Measurements from ENCODE around the gene NOL9. TPM values are rescaled to one million over a fixed set of nuclear protein-coding genes. Genes with fewer than 3 reads are reported as not detected.
A peak's percentile ranks its signal among the peaks of the same experiment; 100 is the strongest.
"Not testable (repeated sequence)": the region's sequence is repeated elsewhere in the genome, so short reads cannot be mapped to it uniquely, and the experiment has no call there.

Gene NOL9
- total and polyA plus RNA-seq, 4 donors = 3.4 to 29.4 (median 16.7) TPM

- no peak for DNase-seq
- Histone ChIP-seq H3K9me3 (ENCODE audit: control insufficient read depth in 4 of 4, insufficient read depth in 3 of 4, low read length in 3 of 4) (peaks cover 0 to 11% (median 0%) of the 10 kb centered on the region in 4 donors), H3K9ac (ENCODE audit: insufficient read depth in 1 of 2, low read length in 2 of 2) (no peak overlapping the region), H3K27ac (ENCODE audit: low read depth in 1 of 2, low read length in 1 of 2) (no peak overlapping the region), H3K27me3 (ENCODE audit: control insufficient read depth in 3 of 3, insufficient read depth in 3 of 3, low read length in 2 of 3) (peaks cover 0 to 7% (median 0%) of the 10 kb centered on the region in 3 donors), H3K36me3 (ENCODE audit: control insufficient read depth in 4 of 4, insufficient read depth in 4 of 4, low read length in 4 of 4) (no peaks in the 10 kb centered on the region), H3K4me3 (no peak overlapping the region), H3K4me1 (ENCODE audit: control insufficient read depth in 5 of 5, insufficient read depth in 5 of 5, low read length in 5 of 5) (no peaks in the 10 kb centered on the region)
- WGBS, 2 donors = 92 to 95% methylated on average over 11 of the region's 11 CpGs
- no peak for TF ChIP-seq CTCF (IDR thresholded peaks at IDR 0.05; ENCODE audit: control extremely low read depth, extremely low read depth)
- ATAC-seq (ENCODE audit: insufficient read depth, low FRiP score) = no peak
Observed at GRCh38 chr1:6569033-6569432, 14.7 kb upstream of the NOL9 start.

- H3K27me3 ChIP-seq (ENCODE audit: control insufficient read depth in 3 of 3, insufficient read depth in 3 of 3, low read length in 2 of 3) = peaks cover 0 to 12% (median 0%) of the 10 kb centered on the region in 3 donors
- ATAC-seq (ENCODE audit: insufficient read depth, low FRiP score) (no peak), DNase-seq (peak; percentile 62 to 63 (median 63))
- H3K9me3 ChIP-seq (ENCODE audit: control insufficient read depth in 4 of 4, insufficient read depth in 3 of 4, low read length in 3 of 4) = no peaks in the 10 kb centered on the region
- no peak overlapping the region for H3K27ac ChIP-seq (ENCODE audit: low read depth in 1 of 2, low read length in 1 of 2)
- no peak overlapping the region for H3K4me3 ChIP-seq
- no peaks in the 10 kb centered on the region for H3K36me3 ChIP-seq (ENCODE audit: control insufficient read depth in 4 of 4, insufficient read depth in 4 of 4, low read length in 4 of 4)
- 67 to 69% methylated on average over 9 of the region's 9 CpGs for WGBS, 2 donors
- H3K9ac ChIP-seq (ENCODE audit: insufficient read depth in 1 of 2, low read length in 2 of 2) = no peak overlapping the region
- no peaks in the 10 kb centered on the region for H3K4me1 ChIP-seq (ENCODE audit: control insufficient read depth in 5 of 5, insufficient read depth in 5 of 5, low read length in 5 of 5)
- no peak for TF ChIP-seq CTCF (IDR thresholded peaks at IDR 0.05; ENCODE audit: control extremely low read depth, extremely low read depth)
Observed at GRCh38 chr1:6560267-6560666, 6.0 kb upstream of the NOL9 start.

DNA sequence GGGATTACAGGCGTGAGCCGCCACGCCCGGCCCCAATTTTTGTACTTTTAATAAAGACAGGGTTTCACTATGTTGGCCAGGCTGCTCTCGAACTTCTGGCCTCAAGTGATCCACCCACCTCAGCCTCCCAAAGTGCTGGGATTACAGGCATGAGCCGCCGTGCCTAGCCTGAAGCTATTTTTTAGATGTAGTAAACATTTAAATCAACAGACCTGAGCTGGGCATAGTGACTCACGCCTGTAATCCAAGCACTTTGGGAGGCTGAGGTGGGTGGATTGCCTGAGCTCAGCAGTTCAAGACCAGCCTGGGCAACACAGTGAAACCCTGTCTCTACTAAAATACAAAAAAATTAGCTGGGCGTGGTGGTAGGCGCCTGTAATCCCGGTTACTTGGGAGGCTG is 4.8 kb upstream of the NOL9 start:
- not testable (repeated sequence) for H3K27me3 ChIP-seq (ENCODE audit: control insufficient read depth in 3 of 3, insufficient read depth in 3 of 3, low read length in 2 of 3)

DNA sequence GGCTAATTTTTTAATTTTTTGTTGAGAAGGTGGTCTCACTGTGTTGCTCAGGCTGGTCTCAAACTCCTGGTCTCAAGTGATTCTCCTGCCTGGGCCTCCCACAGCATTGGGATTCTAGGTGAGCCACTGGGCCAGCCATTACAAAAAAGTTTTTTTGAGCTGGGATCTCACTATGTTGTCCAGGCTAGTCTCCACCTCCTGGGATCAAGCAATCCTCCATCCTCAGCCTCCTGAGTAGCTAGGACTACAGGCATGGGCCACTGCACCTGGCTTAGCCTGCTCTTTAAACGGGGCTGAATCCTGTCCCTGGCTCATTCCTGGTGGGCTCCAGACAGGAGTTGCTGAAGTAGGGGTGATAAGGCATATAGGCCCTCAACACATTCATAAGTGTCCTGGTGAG is 3.3 kb upstream of the NOL9 start:
- no peak for TF ChIP-seq CTCF (IDR thresholded peaks at IDR 0.05; ENCODE audit: control extremely low read depth, extremely low read depth)
- no peaks in the 10 kb centered on the region for H3K9me3 ChIP-seq (ENCODE audit: control insufficient read depth in 4 of 4, insufficient read depth in 3 of 4, low read length in 3 of 4)
- ATAC-seq (ENCODE audit: insufficient read depth, low FRiP score) = no peak
- no peaks in the 10 kb centered on the region for H3K27me3 ChIP-seq (ENCODE audit: control insufficient read depth in 3 of 3, insufficient read depth in 3 of 3, low read length in 2 of 3)
- WGBS, 2 donors = 73 to 100% methylated on average over 1 of the region's 1 CpG
- H3K4me1 ChIP-seq (ENCODE audit: control insufficient read depth in 5 of 5, insufficient read depth in 5 of 5, low read length in 5 of 5) = peaks cover 4 to 13% (median 5%) of the 10 kb centered on the region in 5 donors
- H3K27ac ChIP-seq (ENCODE audit: low read depth in 1 of 2, low read length in 1 of 2) = no peak overlapping the region
- no peak overlapping the region for H3K9ac ChIP-seq (ENCODE audit: insufficient read depth in 1 of 2, low read length in 2 of 2)
- H3K36me3 ChIP-seq (ENCODE audit: control insufficient read depth in 4 of 4, insufficient read depth in 4 of 4, low read length in 4 of 4) = no peaks in the 10 kb centered on the region
- no peak for DNase-seq
- no peak overlapping the region for H3K4me3 ChIP-seq

More for the DNA sequence above, 4.8 kb upstream of the NOL9 start:
- ATAC-seq (ENCODE audit: insufficient read depth, low FRiP score); H3K4me1 ChIP-seq (ENCODE audit: control insufficient read depth in 5 of 5, insufficient read depth in 5 of 5, low read length in 5 of 5); H3K36me3 ChIP-seq (ENCODE audit: control insufficient read depth in 4 of 4, insufficient read depth in 4 of 4, low read length in 4 of 4); DNase-seq; H3K9me3 ChIP-seq (ENCODE audit: control insufficient read depth in 4 of 4, insufficient read depth in 3 of 4, low read length in 3 of 4); H3K27ac ChIP-seq (ENCODE audit: low read depth in 1 of 2, low read length in 1 of 2); H3K4me3 ChIP-seq; H3K9ac ChIP-seq (ENCODE audit: insufficient read depth in 1 of 2, low read length in 2 of 2): not testable (repeated sequence)
- WGBS, 2 donors = 93% methylated on average over 11 of the region's 11 CpGs

All from lung (tissue), 12 donors.